ACHN (cell line): ENCODE measurements around the gene SLC25A34.

ENCODE experiments used
- DNase-seq: peaks from one replicate; pipeline ENCODE4 v3.0.0-alpha.2; 2015
- in situ Hi-C: cut with HindIII; loops from 2 replicates; pipeline ENCODE4 v1.10.0; 2017; ENCODE audit warnings: low sequenced_read_pairs, low pct_ligation_motif_present, low pct_unique_long_range_greater_than_20kb

Gene SLC25A34

DNA sequence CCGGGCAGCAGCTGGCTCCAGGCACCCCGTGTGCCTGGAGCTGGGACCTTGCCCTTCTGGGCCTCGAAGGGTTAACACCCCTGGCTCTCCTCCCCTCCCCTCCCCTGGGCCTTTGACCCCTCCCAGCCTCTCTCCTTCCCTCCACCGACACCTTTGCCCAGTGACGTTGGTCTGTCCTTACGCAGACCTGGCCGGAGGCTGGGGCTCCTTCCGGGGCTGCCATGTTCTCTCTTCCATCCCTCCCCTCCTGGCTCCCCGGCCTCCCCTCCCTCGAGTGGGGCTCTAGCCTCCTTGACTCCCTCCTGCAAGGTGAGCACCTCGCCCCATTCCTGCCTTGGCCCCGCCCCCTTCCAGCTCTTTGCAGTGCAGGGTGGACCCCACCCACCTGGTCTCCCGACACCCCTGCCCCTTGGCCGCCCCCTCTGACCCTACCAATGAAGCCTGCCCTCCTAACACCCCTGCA lies 6.3 kb downstream of the SLC25A34 start, which contains the start of gene TMEM82:
TSS of gene TMEM82 (plus strand) at position 161 of the 463 bp plus-strand sequence. CDS start at position 222, 61 bp downstream.
- in situ Hi-C loops: no loop called here
- DNase-seq: no peak

DNA sequence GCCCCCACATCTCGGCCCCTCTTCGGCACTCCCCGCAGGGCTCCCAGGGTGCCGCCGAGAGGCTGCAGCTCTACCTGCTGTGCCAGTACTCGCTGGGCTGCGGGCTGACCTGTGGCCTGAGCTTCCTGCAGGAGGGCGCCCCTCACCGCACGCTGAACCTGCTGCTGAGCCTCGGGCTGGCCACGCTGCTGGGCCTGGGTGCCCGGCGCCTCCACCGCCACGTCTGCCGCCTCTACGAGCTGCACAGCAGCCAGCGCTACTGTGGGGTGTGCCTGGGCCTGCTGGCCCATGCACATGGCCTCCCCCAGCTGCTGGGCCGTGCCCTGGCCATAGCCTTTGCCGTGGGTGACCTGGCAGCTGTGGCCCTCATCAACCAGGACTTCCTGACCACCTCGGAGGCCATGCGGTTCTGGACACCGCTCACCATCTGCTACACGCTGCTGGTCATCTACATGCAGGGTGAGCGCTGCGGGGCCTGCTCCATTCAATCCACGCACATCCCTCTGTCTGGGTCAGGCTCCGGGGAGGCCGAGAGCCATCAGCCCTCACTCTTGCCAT lies 8.1 kb downstream of the SLC25A34 start:
- DNase-seq: no peak
- in situ Hi-C loops: no loop called here

DNA sequence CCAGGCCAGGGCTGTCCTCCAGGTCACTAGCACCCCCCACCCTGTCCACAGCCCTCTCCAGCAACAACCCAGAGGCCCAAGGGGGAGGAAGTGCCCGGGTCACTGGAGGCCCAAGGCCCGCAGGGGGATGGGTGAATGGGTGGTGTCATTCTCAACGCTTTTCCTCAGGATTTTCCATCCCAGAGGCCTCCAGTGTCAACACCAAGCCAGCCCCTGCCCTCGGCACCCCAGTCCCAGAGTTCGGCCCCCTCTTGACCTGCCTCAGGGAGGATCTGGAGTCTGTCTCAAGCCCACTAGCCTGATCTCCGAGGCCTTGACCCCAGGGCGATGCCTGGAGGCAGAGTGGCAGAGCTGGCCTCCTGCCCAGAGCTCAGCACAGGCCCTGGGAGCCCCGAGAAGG lies 11.3 kb downstream of the SLC25A34 start:
- no peak for DNase-seq
- in situ Hi-C loops: no loop called here

DNA sequence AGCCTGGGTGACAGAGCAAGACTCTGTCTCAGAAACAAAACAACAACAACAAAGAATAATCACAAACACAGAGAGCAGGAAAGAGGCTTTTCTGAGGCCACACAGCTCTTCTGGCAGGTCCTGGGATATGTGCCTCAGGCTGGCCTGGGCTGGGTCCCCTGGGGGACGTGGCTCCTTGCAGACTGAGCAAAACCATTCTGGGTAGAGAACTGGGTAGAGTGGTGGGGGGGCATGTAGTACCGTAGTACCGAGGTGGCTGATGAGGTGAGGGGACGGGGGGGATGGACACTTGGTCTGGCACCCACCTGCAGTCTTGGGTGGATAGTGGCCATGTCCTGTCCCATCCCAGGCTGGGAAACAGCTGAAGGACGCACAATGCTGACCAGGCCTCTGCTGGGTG lies 12.2 kb downstream of the SLC25A34 start:
- no peak for DNase-seq
- in situ Hi-C loops: no loop called here

DNA sequence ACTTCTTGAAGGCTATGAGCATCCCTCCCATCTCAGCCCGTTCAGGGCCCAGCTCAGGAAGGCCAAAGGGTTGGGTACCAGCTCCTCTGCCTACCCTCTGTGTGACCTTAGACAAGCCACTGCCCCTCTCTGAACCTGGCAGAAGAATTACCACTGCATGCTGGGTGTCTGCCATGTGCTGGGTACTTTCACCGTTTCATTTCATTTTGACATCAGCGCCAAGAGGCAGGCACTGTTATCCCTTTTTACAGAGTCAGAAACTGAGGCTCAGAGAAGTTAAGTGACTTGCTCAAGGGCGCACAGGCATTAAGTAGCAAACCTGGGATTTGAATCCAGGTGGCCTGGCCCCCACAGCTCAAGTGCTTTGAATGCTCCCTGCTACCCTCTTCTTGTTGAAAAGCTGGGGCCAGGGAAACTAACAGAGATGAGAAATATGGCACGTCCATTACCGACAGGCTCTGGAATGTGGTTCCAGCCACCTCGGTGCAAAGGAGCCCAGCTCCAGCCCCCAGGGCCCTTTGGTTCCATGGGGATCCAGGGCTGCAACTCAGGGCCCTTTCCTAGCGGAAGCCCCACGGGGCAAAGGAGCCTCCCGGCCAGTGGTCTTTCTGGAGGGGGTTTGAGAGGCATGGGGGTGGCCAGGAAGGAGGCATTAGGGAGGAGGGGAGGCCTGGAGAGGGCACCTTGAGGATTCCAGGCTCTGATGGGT lies 12.8 kb downstream of the SLC25A34 start:
- DNase-seq: no peak
- in situ Hi-C loops: no loop called here

DNA sequence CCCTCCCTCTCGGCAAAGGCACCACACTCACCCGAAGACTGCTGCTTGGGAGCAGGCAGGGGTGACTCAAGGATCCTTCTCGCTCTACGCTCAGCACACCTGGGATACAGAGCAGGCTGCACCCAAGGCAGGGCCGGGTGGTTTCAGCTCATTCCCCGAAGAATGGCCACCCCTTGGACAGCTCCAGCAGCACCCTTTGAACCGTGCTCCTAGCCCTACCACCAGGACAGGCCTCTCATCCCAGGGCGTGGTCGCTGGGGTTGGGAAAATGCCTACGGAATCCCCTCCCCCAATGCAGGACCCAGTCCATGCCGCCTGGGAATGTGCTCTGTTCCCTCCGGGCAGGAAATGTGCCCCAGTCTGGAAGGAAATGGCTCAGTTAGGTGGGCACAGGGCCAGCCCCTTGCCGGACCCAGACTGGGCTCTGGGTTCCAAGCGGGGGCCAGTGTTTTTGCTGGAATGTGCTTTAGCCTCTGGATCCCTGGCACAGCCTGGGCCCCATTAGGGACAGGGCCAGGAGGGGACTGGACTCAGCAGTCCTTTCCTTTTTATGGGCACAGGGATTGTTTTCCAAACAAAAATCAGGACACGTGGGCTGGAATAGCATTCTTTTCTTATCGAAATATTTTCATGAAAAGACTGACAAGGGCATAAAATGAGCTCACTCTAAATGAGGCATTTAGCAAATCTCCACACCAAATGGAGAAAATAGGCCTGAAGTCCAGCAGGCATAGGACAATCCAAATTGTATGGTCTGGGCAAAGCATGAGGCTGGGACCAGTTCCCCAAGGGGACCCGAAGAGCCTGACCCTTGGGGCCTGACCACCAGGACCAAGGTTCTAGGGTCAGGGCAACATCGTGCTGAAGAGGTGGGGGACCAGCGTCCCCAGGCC lies 13.6 kb downstream of the SLC25A34 start:
- no peak for DNase-seq
- in situ Hi-C loops: no loop called here

DNA sequence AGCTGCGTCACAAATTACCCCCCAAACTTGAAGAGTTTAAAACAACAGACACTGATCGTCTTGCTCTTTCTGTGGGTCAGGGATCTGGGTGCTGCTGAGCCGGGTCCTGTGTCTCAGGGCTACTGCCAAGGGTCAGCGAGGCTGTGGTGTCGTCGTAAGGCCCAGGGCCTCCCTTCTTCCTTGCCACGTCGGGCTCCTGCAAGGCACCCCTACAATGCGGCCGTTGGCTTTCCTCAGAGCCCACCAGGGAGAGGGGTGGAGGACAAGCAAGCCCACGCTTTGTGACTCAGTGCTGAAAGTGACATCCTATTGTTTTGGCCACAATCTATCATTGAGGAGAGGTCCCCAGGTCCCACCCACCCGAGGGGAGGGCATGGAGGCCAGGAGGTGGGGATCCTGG lies 14.9 kb downstream of the SLC25A34 start:
- no peak for DNase-seq
- in situ Hi-C loops: no loop called here

DNA sequence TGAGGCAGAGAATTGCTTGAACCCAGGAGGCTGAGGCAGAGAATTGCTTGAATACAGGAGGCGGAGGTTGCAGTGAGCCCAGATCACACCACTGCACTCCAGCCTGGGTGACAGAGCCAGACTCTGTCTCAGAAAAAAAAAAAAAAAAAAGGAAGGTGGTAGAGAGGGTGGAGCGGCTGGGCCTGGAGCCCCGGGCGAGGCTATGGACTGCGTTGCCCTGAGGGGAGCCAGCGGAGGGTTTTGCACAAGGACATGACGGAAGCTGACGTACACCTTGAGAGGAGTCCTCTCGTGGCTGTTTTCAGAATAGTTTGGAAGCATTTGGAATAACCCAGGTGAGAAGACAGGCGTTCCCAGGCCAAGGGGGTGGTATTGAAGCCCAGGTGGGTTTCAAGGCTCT lies 15.7 kb downstream of the SLC25A34 start:
- no peak for DNase-seq
- in situ Hi-C loops: no loop called here

DNA sequence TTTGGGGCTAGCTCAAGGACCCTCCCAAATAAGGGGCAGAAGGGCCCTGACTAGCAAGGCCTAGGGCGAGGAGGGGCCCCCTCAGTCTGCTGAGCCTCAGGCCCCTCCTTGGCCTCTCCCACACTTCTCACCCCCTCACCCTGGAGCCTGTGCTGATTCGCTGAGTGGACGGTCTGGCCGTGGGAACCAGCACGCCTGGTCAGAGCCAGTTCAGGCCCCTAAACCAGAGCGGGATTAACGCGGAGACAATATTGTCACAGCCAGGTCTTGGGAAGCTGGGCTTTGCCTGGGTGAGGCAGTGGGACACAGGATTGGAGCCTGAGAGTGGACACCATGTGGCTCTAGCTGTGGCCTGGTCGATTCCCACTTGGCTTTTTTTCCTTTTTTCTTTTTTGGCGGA lies 17.7 kb downstream of the SLC25A34 start:
- in situ Hi-C loops: no loop called here
- DNase-seq: no peak

DNA sequence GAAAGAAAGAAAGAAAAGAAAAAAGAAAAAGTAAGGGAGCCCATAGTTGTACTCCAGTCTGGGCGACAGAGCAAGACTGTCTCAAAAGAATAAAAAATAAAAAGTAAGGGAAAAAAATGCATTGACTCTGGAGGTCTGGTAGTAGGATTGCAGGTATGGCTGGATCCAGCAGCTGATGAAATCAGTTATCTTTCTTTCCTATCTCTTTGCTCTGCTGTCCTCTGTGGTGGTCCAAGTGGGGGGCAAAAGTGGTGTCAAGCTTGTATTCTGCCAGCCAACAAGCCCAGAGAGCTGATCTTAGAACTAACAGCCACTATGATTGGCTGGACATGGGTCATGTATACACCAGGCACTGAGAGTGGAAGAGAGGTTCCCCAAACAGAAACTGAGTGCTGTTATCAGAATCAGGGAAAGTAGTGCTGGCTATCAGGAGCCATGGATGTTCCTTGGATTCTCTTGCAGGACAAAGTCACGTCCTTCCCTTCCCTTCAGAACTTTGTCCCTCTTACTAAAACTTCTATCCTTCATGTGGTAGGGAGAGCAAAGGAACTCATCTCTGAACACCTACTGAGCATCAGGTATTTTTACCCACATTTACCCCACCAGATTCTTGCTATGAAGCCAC lies 19.1 kb downstream of the SLC25A34 start:
- in situ Hi-C loops: no loop called here
- no peak for DNase-seq

DNA sequence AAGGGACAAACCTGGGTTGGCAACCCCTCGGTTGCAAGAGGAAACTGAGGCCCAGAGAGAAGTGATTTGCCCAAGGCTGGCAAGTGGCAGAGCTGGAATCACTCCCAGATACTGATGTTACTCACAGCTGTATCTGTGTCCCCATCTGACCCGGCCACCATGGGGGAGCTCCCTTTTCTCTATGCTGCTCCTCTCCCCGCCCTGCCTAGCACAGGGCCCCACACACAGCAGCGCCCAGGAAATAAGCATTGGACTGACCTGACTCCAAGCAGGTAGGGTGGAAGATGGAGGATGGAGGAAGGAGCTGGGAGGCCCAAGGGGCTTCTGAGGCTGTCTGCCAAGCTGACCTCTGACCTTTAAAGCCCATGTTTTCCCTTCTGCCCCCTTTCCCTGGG lies 19.6 kb downstream of the SLC25A34 start:
- in situ Hi-C loops: no loop called here
- no peak for DNase-seq

DNA sequence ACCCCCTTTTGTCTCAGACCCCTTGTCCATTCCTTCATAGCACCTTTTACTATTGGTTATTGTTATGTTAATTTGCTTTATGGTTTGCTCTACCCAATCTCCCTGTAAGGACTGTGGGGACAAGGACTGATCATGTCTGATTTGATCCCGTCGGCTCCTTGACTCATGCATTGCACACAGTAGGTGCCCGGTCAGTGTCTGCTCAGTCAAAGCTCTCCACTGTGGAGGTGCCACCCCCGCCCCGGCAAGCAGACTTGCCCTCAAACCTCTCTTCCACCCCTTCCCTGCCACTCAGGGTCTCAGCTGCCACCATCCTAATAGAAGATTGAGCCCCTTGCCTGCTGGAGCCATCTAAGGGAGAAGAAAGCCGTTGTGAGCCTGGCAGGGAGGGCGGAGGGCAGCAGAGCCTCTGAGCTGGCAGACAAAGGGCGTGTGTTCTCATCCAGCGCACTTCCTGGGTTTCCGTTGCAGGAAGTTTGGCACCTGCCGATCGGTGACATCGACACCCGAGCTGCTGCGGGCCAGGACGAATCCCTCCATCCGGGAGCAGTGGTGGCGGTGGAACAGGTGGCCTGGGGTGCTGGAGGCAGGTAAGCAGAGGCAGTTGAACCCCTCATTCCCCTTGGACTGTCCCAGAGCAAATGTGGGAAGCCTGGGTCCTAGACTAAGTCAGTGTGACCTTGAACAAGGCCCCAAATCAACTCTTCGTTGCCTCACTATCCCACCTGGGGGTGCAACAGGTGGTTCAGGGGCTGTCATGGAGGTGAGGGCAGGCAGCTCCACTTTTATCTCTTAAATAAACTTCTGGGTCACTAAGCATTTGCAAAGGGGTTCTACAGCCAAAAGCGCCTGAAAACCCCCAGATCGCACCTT lies 20.3 kb downstream of the SLC25A34 start:
- no peak for DNase-seq
- in situ Hi-C loops: no loop called here

DNA sequence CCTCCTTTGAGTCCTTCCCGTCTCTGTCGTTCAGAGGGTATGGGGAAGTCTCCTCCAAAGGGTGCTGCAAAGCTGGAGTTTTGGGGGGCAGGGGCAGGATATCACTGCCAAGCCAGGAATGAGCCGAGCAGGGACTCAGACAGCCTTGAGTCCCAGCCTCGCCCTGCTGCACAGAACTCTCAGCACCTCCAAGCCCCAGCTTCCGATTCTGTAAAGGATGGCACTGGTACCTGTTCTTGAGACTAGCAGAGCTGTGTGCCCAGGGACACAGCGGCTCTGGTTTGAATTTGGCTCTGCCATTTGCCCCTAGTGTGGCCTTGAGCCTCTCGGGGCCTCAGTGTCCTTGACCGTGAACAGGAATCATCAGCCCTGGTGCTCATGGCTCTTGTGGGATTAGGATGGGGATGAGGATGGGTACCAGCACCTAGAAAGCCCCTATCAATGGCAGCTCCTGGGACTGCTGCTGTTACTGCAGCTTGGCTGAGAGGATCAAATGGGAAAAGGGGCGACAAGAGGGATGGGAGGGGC lies 21.0 kb downstream of the SLC25A34 start:
- DNase-seq: no peak
- in situ Hi-C loops: no loop called here

DNA sequence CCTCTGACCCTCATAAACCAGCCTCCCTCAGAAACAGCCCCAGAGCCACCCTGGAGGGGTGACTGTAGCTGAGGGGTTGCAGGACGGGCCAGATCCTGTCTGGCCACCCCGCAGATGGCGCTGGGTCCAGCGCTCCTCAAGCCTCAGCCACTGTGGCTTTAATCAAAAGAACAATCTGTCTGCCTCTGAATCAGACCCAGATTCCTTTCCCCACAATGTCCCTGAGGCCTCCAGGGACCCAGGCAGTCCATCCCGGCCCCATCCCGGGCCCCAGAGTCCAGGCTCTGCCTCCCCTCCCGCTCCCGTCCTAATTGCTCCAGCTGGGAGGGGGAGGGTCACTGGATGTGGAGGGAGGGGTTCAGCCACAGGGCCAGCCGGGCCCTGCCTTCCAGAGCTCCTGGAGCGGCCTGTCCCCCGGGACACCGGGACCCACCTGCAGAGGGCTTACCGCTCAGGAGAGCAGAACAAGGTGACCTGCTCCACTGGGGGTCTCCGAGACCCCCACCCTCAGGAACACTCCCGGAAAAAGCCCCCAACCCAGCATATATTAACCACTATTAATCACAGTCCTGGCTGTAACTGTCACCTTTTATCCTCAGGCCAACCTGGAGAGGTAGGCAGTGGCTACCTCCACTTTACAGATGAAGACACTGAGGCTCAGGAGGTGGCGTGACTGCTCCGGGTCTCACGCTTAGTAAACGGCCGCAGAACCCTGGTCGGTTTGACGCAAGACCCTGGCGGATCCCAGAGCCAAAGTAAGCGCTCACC lies 21.7 kb downstream of the SLC25A34 start:
- DNase-seq: no peak
- in situ Hi-C loops: no loop called here

DNA sequence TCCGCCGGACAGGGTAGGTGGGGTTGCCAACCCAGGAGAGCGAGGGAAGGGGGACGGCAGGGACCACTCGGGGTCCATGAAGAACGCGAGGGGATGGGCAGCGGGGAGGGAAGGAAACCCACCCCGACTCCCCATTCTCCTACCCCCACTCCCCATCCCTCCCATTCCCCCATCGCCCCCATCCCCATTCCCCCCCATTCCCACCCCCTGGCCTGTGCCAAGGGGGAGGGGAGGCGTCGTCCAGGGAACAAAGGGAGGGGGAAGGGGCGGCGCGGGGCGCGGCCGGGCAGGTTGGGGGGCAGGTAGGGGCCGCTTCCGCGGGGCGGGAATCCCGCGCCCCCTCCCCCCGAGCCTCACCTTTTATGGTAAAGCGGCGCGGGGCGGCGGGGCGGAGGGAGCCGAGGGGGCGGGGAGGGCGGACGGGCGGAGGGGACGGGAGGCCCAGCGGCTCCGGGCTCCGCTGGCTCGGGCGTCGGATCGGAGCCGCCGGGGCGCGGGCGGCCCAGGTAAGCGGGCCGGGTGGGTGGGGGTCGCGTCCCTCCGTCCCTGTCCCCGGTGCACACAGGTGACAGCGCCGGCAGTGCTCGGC lies 22.4 kb downstream of the SLC25A34 start, which contains the start of gene FBLIM1:
TSS of gene FBLIM1 (plus strand) at position 453 of the 589 bp plus-strand sequence. CDS start 6,189 bp downstream, outside the sequence.
- in situ Hi-C loops: no loop called here
- peak; percentile 14 for DNase-seq

DNA sequence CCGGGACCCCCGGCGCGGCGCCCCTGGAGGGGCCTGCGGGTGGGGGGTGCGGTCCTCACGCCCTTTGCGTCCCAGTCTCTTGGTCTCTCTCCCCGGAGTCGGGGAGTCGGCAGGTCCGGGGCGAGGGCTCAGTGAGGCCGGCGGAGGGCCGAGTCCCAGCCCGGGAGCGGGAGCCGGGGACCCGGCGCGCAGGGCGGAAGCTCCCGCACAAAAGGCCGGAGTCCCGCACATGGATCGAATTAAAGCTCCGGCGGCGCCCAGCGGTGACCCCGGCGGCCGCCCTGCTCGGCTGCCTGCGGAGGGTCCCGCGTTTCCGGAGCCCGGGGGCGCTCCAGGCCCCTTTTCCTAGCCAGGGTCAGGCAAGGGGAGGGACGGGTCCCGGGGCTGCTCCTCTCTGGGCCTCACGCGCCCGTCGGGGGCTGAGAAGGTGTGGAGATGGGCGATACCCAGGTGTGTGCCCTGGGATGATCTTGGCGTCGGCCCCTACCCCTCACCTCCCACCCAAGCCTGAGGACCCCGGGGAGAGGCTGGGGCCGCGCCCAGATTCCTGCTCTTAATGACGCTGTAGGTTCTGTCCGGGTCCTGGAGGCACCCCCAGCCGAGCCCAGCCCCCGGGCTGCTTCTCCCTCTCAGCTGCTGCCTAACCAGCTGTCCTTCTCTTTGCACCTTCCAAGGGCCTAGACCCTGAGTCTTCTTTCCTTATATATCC lies 23.0 kb downstream of the SLC25A34 start:
- DNase-seq: no peak
- in situ Hi-C loops: no loop called here
